ENCODE results near the gene KRT6C. TPM values are rescaled to one million over a fixed set of nuclear protein-coding genes. Genes with fewer than 3 reads are reported as not detected.
"Not testable (repeated sequence)": the region's sequence is repeated elsewhere in the genome, so short reads cannot be mapped to it uniquely, and the experiment has no call there.

The KRT6C gene
- total and polyA plus RNA-seq, 2 donors from 2014 or later: not detected

DNA sequence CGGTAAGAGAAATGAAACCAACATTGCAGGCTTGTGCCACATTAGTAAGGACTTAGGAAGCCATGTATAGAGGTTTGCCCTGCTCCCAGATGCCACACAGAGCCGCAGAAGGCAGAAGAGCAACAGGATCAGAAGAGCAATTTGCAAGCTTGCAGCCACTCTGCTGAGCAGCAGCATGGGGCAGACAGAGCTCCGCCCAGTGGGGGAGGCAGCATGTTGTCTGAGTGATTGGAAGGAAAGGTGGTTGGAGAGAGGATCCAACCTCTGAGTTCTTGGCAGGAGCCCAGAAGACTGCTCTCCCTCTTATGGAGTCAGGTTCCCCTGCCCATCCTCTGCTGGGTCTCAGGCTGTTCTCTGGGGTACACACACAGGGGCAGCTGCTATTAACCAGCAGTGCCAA lies 21.8 kb upstream of the KRT6C start:
- Histone ChIP-seq H3K27ac (ENCODE audit: low read depth in 2 of 2, low read length in 2 of 2) (no peak overlapping the region), H3K4me3 (ENCODE audit: low read length in 3 of 3) (no peak overlapping the region), H3K36me3 (ENCODE audit: control insufficient read depth in 2 of 3, insufficient read depth in 3 of 3, low read length in 3 of 3) (no peaks in the 10 kb centered on the region), H3K4me1 (ENCODE audit: control insufficient read depth in 2 of 3, insufficient read depth in 2 of 3, low read depth in 1 of 3, low read length in 3 of 3) (no peaks in the 10 kb centered on the region), H3K9ac (ENCODE audit: low read length in 3 of 3) (no peak overlapping the region), H3K9me3 (ENCODE audit: control insufficient read depth in 2 of 3, insufficient read depth in 1 of 3, low read length in 3 of 3) (no peaks in the 10 kb centered on the region), H3K27me3 (ENCODE audit: control insufficient read depth, insufficient read depth, low read length) (no peaks in the 10 kb centered on the region)
- FAIRE-seq (no peak), DNase-seq (peak in 4 of 5 donors; percentile 35 to 67 (median 51))
- intact Hi-C loops (cut with DNase I): no loop called here
- TF ChIP-seq, protein P1, sequence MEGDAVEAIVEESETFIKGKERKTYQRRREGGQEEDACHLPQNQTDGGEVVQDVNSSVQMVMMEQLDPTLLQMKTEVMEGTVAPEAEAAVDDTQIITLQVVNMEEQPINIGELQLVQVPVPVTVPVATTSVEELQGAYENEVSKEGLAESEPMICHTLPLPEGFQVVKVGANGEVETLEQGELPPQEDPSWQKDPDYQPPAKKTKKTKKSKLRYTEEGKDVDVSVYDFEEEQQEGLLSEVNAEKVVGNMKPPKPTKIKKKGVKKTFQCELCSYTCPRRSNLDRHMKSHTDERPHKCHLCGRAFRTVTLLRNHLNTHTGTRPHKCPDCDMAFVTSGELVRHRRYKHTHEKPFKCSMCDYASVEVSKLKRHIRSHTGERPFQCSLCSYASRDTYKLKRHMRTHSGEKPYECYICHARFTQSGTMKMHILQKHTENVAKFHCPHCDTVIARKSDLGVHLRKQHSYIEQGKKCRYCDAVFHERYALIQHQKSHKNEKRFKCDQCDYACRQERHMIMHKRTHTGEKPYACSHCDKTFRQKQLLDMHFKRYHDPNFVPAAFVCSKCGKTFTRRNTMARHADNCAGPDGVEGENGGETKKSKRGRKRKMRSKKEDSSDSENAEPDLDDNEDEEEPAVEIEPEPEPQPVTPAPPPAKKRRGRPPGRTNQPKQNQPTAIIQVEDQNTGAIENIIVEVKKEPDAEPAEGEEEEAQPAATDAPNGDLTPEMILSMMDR (IDR thresholded peaks at IDR 0.05; ENCODE audit: borderline replicate concordance, extremely low read depth, insufficient read depth): no peak

- DNase-seq (no peak), FAIRE-seq (no peak)
- Histone ChIP-seq H3K4me3 (ENCODE audit: low read length in 3 of 3) (no peak overlapping the region), H3K4me1 (ENCODE audit: control insufficient read depth in 2 of 3, insufficient read depth in 2 of 3, low read depth in 1 of 3, low read length in 3 of 3) (no peaks in the 10 kb centered on the region), H3K9me3 (ENCODE audit: control insufficient read depth in 2 of 3, insufficient read depth in 1 of 3, low read length in 3 of 3) (no peaks in the 10 kb centered on the region), H3K27me3 (ENCODE audit: control insufficient read depth, insufficient read depth, low read length) (no peaks in the 10 kb centered on the region), H3K27ac (ENCODE audit: low read depth in 2 of 2, low read length in 2 of 2) (no peak overlapping the region), H3K9ac (ENCODE audit: low read length in 3 of 3) (no peak overlapping the region), H3K36me3 (ENCODE audit: control insufficient read depth in 2 of 3, insufficient read depth in 3 of 3, low read length in 3 of 3) (no peaks in the 10 kb centered on the region)
- TF ChIP-seq, protein P1 (IDR thresholded peaks at IDR 0.05; ENCODE audit: borderline replicate concordance, extremely low read depth, insufficient read depth): no peak
- intact Hi-C loops (cut with DNase I): no loop called here
Observed at GRCh38 chr12:52494518-52494917, 20.9 kb upstream of the KRT6C start.

GRCh38 chr12:52494100-52494499 lies 20.5 kb upstream of the KRT6C start:
- no peaks in the 10 kb centered on the region for H3K36me3 ChIP-seq (ENCODE audit: control insufficient read depth in 2 of 3, insufficient read depth in 3 of 3, low read length in 3 of 3)
- intact Hi-C loops (cut with DNase I): no loop called here
- FAIRE-seq (no peak), DNase-seq (no peak)
- H3K4me1 ChIP-seq (ENCODE audit: control insufficient read depth in 2 of 3, insufficient read depth in 2 of 3, low read depth in 1 of 3, low read length in 3 of 3): no peaks in the 10 kb centered on the region
- TF ChIP-seq, protein P1 (IDR thresholded peaks at IDR 0.05; ENCODE audit: borderline replicate concordance, extremely low read depth, insufficient read depth): no peak
- no peaks in the 10 kb centered on the region for H3K9me3 ChIP-seq (ENCODE audit: control insufficient read depth in 2 of 3, insufficient read depth in 1 of 3, low read length in 3 of 3)
- H3K27me3 ChIP-seq (ENCODE audit: control insufficient read depth, insufficient read depth, low read length): no peaks in the 10 kb centered on the region
- H3K27ac ChIP-seq (ENCODE audit: low read depth in 2 of 2, low read length in 2 of 2): no peak overlapping the region
- no peak overlapping the region for H3K9ac ChIP-seq (ENCODE audit: low read length in 3 of 3)
- no peak overlapping the region for H3K4me3 ChIP-seq (ENCODE audit: low read length in 3 of 3)

GRCh38 chr12:52493172-52493571 lies 19.6 kb upstream of the KRT6C start, which contains the start of gene KRT6A:
KRT6A (minus strand) TSS chr12:52493257; CDS start chr12:52493188, 69 bp downstream.
- Histone ChIP-seq H3K9me3 (ENCODE audit: control insufficient read depth in 2 of 3, insufficient read depth in 1 of 3, low read length in 3 of 3) (no peaks in the 10 kb centered on the region), H3K4me1 (ENCODE audit: control insufficient read depth in 2 of 3, insufficient read depth in 2 of 3, low read depth in 1 of 3, low read length in 3 of 3) (no peaks in the 10 kb centered on the region), H3K27me3 (ENCODE audit: control insufficient read depth, insufficient read depth, low read length) (no peaks in the 10 kb centered on the region), H3K4me3 (ENCODE audit: low read length in 3 of 3) (no peak within 1 kb of the TSS), H3K27ac (ENCODE audit: low read depth in 2 of 2, low read length in 2 of 2) (no peak within 1 kb of the TSS), H3K36me3 (ENCODE audit: control insufficient read depth in 2 of 3, insufficient read depth in 3 of 3, low read length in 3 of 3) (no peaks in the 10 kb centered on the region), H3K9ac (ENCODE audit: low read length in 3 of 3) (no peak within 1 kb of the TSS)
- TF ChIP-seq, protein P1 (IDR thresholded peaks at IDR 0.05; ENCODE audit: borderline replicate concordance, extremely low read depth, insufficient read depth): no peak
- intact Hi-C loops (cut with DNase I): no loop called here
- FAIRE-seq (no peak), DNase-seq (no peak)

GRCh38 chr12:52492405-52492804 lies 18.8 kb upstream of the KRT6C start:
- DNase-seq; H3K9ac ChIP-seq (ENCODE audit: low read length in 3 of 3); H3K27me3 ChIP-seq (ENCODE audit: control insufficient read depth, insufficient read depth, low read length); H3K9me3 ChIP-seq (ENCODE audit: control insufficient read depth in 2 of 3, insufficient read depth in 1 of 3, low read length in 3 of 3); intact Hi-C loops (cut with DNase I); H3K4me1 ChIP-seq (ENCODE audit: control insufficient read depth in 2 of 3, insufficient read depth in 2 of 3, low read depth in 1 of 3, low read length in 3 of 3); H3K27ac ChIP-seq (ENCODE audit: low read depth in 2 of 2, low read length in 2 of 2); H3K36me3 ChIP-seq (ENCODE audit: control insufficient read depth in 2 of 3, insufficient read depth in 3 of 3, low read length in 3 of 3); H3K4me3 ChIP-seq (ENCODE audit: low read length in 3 of 3); FAIRE-seq: not testable (repeated sequence)

DNA sequence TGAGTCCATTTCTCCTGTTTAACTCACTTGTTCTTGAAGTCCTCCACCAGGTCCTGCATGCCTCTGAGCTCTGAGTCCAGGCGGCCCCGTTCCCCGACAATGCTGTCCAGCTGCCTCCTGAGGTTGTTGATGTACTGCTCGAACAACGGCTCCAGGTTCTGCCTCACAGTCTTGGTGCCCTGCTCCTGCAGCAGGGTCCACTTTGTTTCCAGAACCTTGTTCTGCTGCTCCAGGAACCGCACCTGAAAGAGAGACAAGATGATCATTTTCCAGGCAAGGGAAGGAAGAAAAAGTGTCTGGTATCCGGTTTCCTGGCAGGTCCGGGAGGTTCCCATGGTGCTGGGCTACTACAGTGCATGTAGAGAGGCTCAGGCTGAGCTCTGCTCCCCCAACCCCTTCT lies 17.9 kb upstream of the KRT6C start:
- H3K36me3 ChIP-seq (ENCODE audit: control insufficient read depth in 2 of 3, insufficient read depth in 3 of 3, low read length in 3 of 3); intact Hi-C loops (cut with DNase I); H3K9ac ChIP-seq (ENCODE audit: low read length in 3 of 3); FAIRE-seq; H3K27me3 ChIP-seq (ENCODE audit: control insufficient read depth, insufficient read depth, low read length); H3K9me3 ChIP-seq (ENCODE audit: control insufficient read depth in 2 of 3, insufficient read depth in 1 of 3, low read length in 3 of 3); H3K4me1 ChIP-seq (ENCODE audit: control insufficient read depth in 2 of 3, insufficient read depth in 2 of 3, low read depth in 1 of 3, low read length in 3 of 3); H3K4me3 ChIP-seq (ENCODE audit: low read length in 3 of 3); H3K27ac ChIP-seq (ENCODE audit: low read depth in 2 of 2, low read length in 2 of 2); DNase-seq: not testable (repeated sequence)

All from kidney (tissue), 14 donors.